GM23248 (cell line): ENCODE data around the gene SLC44A3.

Source experiments
- EZH2 ChIP-seq: fragments of 200-600 bp; sonication (generic); IDR thresholded peaks from 2 replicates; pipeline ENCODE4 v1.6.1; 2018; ENCODE audit warnings: antibody characterized with exemption, mild to moderate bottlenecking; ENCODE audit not compliant: insufficient read depth, poor library complexity, severe bottlenecking
- EZH2phosphoT487 ChIP-seq: fragments of 200-600 bp; sonication (generic); IDR thresholded peaks from 2 replicates; pipeline ENCODE4 v1.6.1; 2018; ENCODE audit warnings: antibody characterized with exemption, moderate library complexity, mild to moderate bottlenecking, low read depth; ENCODE audit not compliant: insufficient read depth

- TF ChIP-seq EZH2 (no peak), EZH2phosphoT487 (no peak)
These were observed 64.3 kb downstream of the SLC44A3 start for GRCh38 chr1:94884507-94884906.
